Measurements from ENCODE around the gene SUGCT.
"Not testable (repeated sequence)": the region's sequence is repeated elsewhere in the genome, so short reads cannot be mapped to it uniquely, and the experiment has no call there.

Gene SUGCT

DNA sequence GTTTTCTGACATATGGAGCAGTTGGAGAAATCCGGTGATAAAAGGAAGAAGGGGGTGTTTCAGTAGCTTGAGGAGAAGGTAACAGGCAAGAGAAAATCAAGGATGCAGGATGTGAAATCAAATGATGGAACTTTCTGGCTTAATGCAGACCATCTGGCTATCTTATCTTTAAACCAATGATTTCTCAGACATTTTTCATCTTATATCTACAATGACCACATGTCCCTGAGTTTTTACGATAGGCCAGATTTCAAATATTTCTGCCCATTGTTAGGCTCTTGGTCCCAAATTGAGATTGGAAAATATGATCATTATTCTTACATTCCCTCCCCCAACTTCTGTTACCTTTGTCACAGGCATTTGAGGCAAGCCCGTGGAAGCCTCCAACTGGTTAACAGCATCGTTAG is 486.8 kb downstream of the SUGCT start:
- H3K9me2 ChIP-seq (replicated peaks; ENCODE audit: low read depth, low read length) = no peaks in the 10 kb centered on the region
- H3K27me3 ChIP-seq (ENCODE audit: insufficient read depth, low read length, poor library complexity, severe bottlenecking) = peaks cover 9% of the 10 kb centered on the region
- no peak overlapping the region for H2AFZ ChIP-seq (ENCODE audit: low read length)
- H3K4me3 ChIP-seq (ENCODE audit: low read length, poor library complexity, severe bottlenecking) = no peak overlapping the region
- H3K36me3 ChIP-seq (ENCODE audit: insufficient read depth, low read length) = no peaks in the 10 kb centered on the region
- TF ChIP-seq EZH2phosphoT487 (IDR thresholded peaks at IDR 0.05; ENCODE audit: borderline replicate concordance) = no peak
- TF ChIP-seq, protein P1, sequence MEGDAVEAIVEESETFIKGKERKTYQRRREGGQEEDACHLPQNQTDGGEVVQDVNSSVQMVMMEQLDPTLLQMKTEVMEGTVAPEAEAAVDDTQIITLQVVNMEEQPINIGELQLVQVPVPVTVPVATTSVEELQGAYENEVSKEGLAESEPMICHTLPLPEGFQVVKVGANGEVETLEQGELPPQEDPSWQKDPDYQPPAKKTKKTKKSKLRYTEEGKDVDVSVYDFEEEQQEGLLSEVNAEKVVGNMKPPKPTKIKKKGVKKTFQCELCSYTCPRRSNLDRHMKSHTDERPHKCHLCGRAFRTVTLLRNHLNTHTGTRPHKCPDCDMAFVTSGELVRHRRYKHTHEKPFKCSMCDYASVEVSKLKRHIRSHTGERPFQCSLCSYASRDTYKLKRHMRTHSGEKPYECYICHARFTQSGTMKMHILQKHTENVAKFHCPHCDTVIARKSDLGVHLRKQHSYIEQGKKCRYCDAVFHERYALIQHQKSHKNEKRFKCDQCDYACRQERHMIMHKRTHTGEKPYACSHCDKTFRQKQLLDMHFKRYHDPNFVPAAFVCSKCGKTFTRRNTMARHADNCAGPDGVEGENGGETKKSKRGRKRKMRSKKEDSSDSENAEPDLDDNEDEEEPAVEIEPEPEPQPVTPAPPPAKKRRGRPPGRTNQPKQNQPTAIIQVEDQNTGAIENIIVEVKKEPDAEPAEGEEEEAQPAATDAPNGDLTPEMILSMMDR (conservative IDR thresholded peaks at IDR 0.05; ENCODE audit: low read length) = no peak
- H4K20me1 ChIP-seq (ENCODE audit: insufficient read depth, low read length, poor library complexity, severe bottlenecking) = no peaks in the 10 kb centered on the region
- no peaks in the 10 kb centered on the region for H3F3A ChIP-seq (ENCODE audit: low read depth)
- H3K4me1 ChIP-seq (ENCODE audit: insufficient read depth, low read length, poor library complexity, severe bottlenecking) = no peaks in the 10 kb centered on the region
- H3K4me2 ChIP-seq (ENCODE audit: low read depth, low read length, poor library complexity, severe bottlenecking) = no peak overlapping the region
- H3K79me2 ChIP-seq (ENCODE audit: insufficient read depth, low read length) = no peaks in the 10 kb centered on the region
- H3K9ac ChIP-seq (ENCODE audit: low read depth, low read length, poor library complexity, severe bottlenecking) = no peak overlapping the region
- H3K9me3 ChIP-seq (ENCODE audit: insufficient read depth, low read depth, low read length) = no peaks in the 10 kb centered on the region

DNA sequence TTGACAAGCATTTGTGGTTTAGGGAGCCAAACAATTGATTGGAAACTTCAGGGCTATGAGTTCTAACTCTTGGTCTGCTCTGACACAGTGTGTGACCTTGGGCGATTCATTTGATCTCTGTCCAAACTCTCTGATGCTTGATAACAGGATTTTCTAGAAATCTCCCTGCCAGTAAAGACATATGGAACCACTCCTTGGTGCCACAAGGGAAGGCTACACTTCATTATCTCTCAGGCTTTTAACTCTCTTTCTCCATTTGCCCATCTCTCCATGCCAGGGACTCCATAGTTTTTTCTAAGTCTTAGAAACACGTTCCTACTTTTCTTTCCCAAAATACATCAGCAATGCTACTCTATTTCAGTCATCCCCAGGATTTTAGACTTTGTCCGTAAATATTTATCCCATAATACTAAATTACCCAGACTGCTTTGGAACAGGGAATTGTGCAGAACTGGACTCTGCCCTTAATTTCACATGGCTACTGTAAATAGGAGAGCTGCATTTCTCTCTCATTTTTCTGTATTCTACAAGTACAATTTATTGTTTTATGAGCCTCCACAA is 488.2 kb downstream of the SUGCT start:
- Histone ChIP-seq H2AFZ (ENCODE audit: low read length) (no peak overlapping the region), H3K79me2 (ENCODE audit: insufficient read depth, low read length) (no peaks in the 10 kb centered on the region), H3K4me3 (ENCODE audit: low read length, poor library complexity, severe bottlenecking) (no peak overlapping the region), H3K9me2 (replicated peaks; ENCODE audit: low read depth, low read length) (no peaks in the 10 kb centered on the region), H3F3A (ENCODE audit: low read depth) (no peaks in the 10 kb centered on the region), H3K4me1 (ENCODE audit: insufficient read depth, low read length, poor library complexity, severe bottlenecking) (no peaks in the 10 kb centered on the region), H3K9me3 (ENCODE audit: insufficient read depth, low read depth, low read length) (no peaks in the 10 kb centered on the region), H3K4me2 (ENCODE audit: low read depth, low read length, poor library complexity, severe bottlenecking) (no peak overlapping the region), H3K9ac (ENCODE audit: low read depth, low read length, poor library complexity, severe bottlenecking) (no peak overlapping the region), H3K27me3 (ENCODE audit: insufficient read depth, low read length, poor library complexity, severe bottlenecking) (peaks cover 8% of the 10 kb centered on the region), H3K36me3 (ENCODE audit: insufficient read depth, low read length) (no peaks in the 10 kb centered on the region), H4K20me1 (ENCODE audit: insufficient read depth, low read length, poor library complexity, severe bottlenecking) (no peaks in the 10 kb centered on the region)
- TF ChIP-seq, protein P1 (conservative IDR thresholded peaks at IDR 0.05; ENCODE audit: low read length) = no peak
- no peak for TF ChIP-seq EZH2phosphoT487 (IDR thresholded peaks at IDR 0.05; ENCODE audit: borderline replicate concordance)

DNA sequence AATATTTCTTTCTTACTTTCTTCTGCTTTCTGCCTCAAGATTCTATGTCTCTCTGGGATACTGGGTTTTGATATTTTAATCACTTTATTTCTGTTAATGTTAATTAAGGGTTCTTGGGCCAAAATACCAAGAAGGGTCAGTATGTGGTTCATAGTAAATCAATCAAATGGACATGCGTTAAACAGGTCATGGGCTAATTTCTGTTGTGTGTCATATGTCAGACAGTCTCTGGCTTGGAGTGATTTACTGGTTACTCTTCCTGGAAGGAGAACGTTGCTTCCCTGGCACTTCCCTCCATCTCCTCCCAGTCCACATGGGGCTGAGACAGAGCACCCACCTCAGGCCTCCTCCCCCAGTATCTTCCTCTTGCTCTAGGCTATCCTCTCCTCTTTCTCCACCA is 489.1 kb downstream of the SUGCT start:
- H3K79me2 ChIP-seq (ENCODE audit: insufficient read depth, low read length) = no peaks in the 10 kb centered on the region
- H2AFZ ChIP-seq (ENCODE audit: low read length) = no peak overlapping the region
- H3F3A ChIP-seq (ENCODE audit: low read depth) = no peaks in the 10 kb centered on the region
- H3K36me3 ChIP-seq (ENCODE audit: insufficient read depth, low read length) = no peaks in the 10 kb centered on the region
- TF ChIP-seq EZH2phosphoT487 (IDR thresholded peaks at IDR 0.05; ENCODE audit: borderline replicate concordance) = no peak
- H3K4me2 ChIP-seq (ENCODE audit: low read depth, low read length, poor library complexity, severe bottlenecking) = no peak overlapping the region
- H3K4me1 ChIP-seq (ENCODE audit: insufficient read depth, low read length, poor library complexity, severe bottlenecking) = no peaks in the 10 kb centered on the region
- H3K27me3 ChIP-seq (ENCODE audit: insufficient read depth, low read length, poor library complexity, severe bottlenecking) = peaks cover 3% of the 10 kb centered on the region
- H3K9me2 ChIP-seq (replicated peaks; ENCODE audit: low read depth, low read length) = no peaks in the 10 kb centered on the region
- no peaks in the 10 kb centered on the region for H3K9me3 ChIP-seq (ENCODE audit: insufficient read depth, low read depth, low read length)
- no peaks in the 10 kb centered on the region for H4K20me1 ChIP-seq (ENCODE audit: insufficient read depth, low read length, poor library complexity, severe bottlenecking)
- no peak overlapping the region for H3K4me3 ChIP-seq (ENCODE audit: low read length, poor library complexity, severe bottlenecking)
- no peak overlapping the region for H3K9ac ChIP-seq (ENCODE audit: low read depth, low read length, poor library complexity, severe bottlenecking)

DNA sequence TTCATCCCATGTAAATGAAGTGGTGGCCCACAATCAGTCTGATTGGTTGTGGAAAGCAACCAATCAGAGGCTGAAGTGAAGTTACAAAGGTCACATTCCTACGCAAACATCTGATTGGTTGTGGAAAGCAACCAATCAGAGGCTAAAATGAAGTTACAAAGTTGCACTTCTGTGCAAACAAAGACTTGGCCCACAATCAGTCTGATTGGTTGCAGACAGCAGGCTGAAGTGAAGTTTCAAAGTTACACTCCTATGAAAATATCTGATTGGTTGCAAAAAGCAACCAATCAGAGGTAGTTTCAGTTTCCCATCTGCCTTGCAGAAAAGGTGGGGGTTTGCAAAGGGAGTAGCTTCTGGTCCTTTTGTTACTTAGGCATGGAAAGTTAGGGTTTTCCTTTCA is 492.6 kb downstream of the SUGCT start:
- H3F3A ChIP-seq (ENCODE audit: low read depth); H3K4me1 ChIP-seq (ENCODE audit: insufficient read depth, low read length, poor library complexity, severe bottlenecking); H3K4me3 ChIP-seq (ENCODE audit: low read length, poor library complexity, severe bottlenecking); H3K9me3 ChIP-seq (ENCODE audit: insufficient read depth, low read depth, low read length); H3K36me3 ChIP-seq (ENCODE audit: insufficient read depth, low read length); H3K79me2 ChIP-seq (ENCODE audit: insufficient read depth, low read length); H3K9ac ChIP-seq (ENCODE audit: low read depth, low read length, poor library complexity, severe bottlenecking); H4K20me1 ChIP-seq (ENCODE audit: insufficient read depth, low read length, poor library complexity, severe bottlenecking); H3K27me3 ChIP-seq (ENCODE audit: insufficient read depth, low read length, poor library complexity, severe bottlenecking); H3K9me2 ChIP-seq (replicated peaks; ENCODE audit: low read depth, low read length): not testable (repeated sequence)
- Histone ChIP-seq H2AFZ (ENCODE audit: low read length) (0 out of 2 replicates have a peak overlapping the region, but pooled peaks have one; percentile 43), H3K4me2 (ENCODE audit: low read depth, low read length, poor library complexity, severe bottlenecking) (peak overlapping the region; percentile 19)
